A204.1 (cell line): ENCODE results near the gene KIF26B.
"Not testable (repeated sequence)": the region's sequence is repeated elsewhere in the genome, so short reads cannot be mapped to it uniquely, and the experiment has no call there.

Experiments
- FAIRE-seq: peaks from 2 replicates; lab custom pipeline; 2012; peaks lifted over from hg19 to GRCh38; lab: Jason Lieb, UNC

The KIF26B gene

DNA sequence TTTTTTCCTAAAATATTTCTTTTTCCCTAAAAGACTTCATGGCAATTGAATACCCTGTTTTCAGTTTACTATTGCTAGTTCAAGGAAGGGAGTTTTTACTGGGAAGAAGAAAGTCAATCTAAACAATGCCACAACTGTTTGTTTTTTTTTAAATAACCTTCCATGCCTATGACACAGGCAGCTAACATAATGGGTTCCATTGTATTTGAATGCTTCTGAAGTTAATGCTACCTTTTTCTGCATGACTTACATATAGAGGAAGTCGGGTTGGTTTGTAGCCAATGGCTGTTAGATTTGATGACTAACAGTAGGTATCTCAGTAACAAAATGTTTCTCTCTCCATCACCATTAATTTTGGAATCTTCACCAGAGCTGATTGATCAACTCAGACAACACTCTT, 134.0 kb downstream of the KIF26B start:
- no peak for FAIRE-seq

GRCh38 chr1:245290836-245291235, 136.1 kb downstream of the KIF26B start:
- FAIRE-seq = no peak

- FAIRE-seq = no peak
Measured at GRCh38 chr1:245291351-245291750, 136.6 kb downstream of the KIF26B start.

GRCh38 chr1:245292141-245292540, 137.4 kb downstream of the KIF26B start:
- FAIRE-seq = no peak

DNA sequence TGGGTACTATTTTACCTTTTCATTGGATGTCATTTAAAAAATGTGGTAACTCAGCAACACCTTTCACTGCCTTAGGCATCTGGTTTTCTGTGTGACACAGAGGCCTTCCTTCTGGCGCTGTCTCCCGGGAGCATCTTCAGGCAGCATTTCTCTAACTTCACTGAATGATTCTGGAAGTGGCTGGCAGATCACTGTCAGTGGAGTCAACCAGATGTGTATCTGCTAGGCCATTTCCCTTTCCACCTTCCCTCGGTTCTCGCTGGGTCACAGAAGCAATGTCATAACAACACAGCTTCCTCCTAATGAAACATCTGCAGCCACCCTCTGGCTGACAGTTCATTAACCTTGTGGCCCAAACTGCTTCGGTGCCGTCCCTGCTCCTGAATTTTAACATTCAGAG, 137.8 kb downstream of the KIF26B start:
- FAIRE-seq = no peak

- FAIRE-seq = no peak
Measured at GRCh38 chr1:245294020-245294419, 139.2 kb downstream of the KIF26B start.

GRCh38 chr1:245298781-245299180, 144.0 kb downstream of the KIF26B start:
- FAIRE-seq = no peak

DNA sequence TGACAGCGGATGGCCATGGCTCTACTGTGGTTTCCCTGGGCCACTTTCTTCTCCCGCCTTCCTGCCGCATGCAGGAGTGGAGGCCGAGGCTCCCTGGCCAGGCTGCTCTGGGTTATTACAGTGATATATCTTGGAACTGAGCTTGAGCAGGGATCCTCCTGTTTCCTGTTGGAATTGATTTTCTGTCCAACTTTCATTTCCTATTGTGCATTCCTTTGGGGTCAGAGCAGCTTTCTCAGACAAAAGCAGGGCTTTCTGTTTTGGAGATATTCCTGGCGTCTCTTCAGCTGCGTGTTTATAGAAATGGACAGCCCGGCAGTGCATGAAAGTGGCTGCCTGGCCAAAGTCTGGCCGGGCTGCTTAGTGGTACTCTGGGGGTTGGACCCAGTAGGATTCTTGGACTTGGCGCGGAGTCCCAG, 146.4 kb downstream of the KIF26B start:
- FAIRE-seq = no peak

GRCh38 chr1:245301921-245302320, 147.1 kb downstream of the KIF26B start:
- no peak for FAIRE-seq

DNA sequence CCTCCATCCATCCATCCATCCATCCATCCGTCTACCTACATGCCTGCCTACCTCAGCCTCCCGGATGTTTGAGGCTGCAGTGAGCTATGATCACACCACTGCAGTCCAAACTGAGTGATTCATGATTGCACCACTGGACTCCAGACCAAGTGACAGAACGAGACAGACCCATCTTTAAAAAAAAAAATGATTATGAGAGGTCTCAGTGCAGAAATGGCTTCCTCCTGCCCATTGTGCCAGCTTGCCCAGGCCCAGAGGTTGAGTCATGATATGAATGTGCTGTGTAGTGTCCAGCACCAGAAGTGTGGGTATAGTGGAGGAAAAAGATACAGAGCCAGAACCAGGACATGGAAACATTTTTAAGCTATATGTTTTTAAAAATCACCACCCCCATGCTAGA, 149.9 kb downstream of the KIF26B start:
- no peak for FAIRE-seq

DNA sequence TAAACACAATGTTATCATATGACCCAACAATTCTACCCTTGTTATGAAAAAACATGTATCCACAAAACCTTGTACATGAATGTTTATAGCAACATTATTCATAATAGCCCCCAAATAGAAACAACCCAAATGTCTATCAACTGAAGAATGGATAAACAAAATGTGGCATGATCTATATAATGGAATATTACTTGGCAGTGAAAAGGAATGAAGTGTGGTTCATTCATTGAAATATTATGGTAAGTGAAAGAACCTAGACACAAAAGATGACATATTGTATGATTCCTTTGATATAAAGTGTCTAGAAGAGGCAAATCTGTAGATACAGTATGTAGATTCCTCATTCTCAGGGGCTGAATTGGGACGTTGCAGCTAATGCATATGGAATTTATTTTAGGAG, 151.2 kb downstream of the KIF26B start:
- no peak for FAIRE-seq

DNA sequence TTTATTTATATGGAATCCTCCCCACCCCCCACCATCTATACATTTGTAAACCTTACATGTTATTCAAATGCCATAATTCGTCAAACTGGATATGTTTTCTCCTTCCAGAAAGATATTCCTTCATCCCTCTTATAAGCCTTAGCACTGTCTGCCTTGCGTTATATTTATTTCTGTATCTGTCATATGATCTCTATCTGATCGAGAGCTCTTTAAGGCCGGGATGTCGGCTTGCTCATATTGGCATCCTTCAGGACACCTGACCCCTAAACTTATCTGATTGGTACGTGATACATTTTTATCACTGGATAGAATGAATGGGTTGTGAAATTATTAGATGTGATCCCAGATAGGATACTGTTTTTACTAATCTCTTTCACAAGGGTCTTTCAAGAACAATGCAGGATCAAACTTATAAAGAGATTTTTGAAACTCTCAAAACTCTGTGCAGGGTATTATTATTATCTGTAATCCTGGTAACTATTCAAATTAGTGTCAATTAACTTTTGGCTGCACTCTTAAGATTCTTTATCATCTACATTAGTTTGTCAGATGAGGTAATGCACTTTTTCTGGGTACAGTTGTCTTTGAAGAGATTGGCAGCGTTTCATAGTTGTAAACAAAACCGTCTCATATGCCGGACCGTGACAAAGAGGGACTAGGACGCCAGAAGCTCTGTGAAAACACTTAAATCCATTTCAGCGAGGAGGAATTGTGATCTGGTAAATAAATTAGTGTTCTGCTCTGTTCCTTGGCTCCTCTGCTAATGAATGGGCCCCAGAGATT, 152.0 kb downstream of the KIF26B start:
- FAIRE-seq = no peak

- no peak for FAIRE-seq
Measured at GRCh38 chr1:245310571-245311531, 156.1 kb downstream of the KIF26B start.

DNA sequence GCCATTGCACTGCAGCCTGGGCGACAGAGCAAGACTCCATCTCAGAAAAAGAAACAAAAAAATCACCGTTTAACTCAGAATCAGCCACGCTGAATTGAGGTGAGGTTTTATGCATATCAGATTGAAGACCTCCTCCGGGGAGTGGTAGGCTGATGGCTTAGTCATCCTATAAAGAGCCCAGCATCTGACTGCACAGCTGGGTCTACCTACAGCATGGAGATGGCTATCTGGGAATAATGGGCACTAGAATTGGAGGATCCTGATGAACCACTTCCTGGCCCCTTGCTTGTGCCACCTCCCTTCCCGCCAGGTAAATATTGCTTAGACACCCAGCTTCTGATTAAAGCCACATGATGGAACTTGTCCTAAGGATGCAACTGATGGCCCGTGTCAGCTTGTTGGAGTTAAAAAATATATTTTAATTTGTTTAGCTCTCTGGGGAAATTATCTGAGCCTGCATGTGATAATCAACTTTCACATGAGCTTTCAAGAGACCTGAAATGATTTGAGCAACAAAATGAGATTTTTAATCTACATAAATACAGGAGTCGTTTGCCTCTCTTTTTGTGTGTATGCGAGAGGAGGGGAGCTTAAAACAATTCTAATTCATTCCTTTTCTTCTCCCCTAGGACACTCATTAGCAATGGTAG, 157.2 kb downstream of the KIF26B start:
- FAIRE-seq = no peak

DNA sequence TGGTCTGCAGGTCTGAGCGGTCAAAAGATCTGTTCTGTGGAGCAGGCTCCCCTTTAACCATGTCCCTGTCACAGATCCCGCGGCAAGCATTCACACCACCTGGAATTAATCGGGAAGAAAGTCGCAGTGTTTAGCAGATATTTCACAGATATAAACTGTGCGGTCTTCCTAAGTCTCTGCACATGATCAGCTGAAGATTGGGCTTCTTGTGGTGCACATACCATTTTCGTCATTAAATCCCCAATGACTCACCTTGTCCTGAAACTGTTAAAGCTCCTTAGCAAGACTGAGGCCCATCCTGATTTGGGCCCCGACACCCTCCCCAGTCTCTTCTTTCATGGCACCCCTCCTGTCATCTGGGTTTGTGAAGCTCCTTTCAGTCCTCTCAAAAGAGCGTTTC, 158.8 kb downstream of the KIF26B start:
- no peak for FAIRE-seq

DNA sequence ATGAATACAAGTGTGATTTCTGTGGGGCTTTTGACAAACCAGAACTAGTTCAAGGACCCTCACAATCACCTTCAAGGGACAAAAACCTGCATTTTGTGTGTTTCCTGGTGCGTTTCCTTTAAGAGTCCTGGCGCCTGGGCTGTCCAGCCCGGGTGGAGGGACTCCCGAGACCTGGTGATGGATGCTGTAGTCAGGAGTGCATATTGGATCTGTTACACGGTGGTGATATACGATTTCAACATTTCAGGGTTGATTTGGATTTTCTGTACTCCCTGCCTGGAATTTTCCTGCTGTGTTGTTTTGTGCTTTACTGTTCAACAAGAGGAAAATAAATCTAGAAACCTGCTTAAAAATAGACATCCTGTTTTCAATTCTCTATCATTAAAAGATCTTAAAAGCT, 162.0 kb downstream of the KIF26B start:
- FAIRE-seq = no peak

DNA sequence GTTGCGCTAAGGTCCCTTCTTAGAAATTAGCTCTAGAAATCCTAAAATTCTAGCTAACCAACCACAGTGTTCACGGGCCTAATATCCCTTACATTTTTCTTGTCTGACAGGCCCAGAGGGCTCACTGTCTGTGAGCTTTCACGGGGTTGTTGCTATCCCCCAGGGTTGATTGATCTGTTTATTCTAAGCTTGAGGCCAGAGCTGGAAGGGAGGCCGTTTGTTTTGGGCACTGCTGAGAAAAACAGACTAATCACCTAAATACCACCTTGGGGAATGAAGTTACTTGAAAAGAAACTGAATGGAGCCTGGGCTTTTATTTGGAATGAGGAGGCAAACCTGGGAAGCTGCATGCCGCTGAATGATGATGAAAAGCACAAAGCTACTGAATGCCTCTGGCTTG, 162.4 kb downstream of the KIF26B start:
- no peak for FAIRE-seq

DNA sequence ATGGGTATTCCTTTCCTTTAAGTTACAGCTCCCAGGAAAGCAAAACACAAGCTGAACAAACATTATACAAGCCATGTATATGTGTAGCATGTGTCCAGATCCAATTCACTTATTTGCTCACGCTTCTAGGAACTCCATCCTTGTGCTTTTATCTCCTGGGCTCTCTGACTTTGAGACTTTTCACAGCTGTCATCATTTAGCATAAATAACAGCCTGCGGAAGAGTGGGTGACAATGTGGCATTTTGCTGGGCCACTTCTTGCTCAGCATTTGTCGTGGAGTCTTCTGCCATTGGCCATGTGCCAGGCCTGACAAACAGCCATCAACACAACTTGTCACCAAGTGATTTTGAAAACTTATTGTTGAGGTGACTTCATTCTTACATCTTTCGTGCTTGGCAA, 164.3 kb downstream of the KIF26B start:
- FAIRE-seq = no peak

GRCh38 chr1:245322673-245323072, 167.9 kb downstream of the KIF26B start:
- no peak for FAIRE-seq

DNA sequence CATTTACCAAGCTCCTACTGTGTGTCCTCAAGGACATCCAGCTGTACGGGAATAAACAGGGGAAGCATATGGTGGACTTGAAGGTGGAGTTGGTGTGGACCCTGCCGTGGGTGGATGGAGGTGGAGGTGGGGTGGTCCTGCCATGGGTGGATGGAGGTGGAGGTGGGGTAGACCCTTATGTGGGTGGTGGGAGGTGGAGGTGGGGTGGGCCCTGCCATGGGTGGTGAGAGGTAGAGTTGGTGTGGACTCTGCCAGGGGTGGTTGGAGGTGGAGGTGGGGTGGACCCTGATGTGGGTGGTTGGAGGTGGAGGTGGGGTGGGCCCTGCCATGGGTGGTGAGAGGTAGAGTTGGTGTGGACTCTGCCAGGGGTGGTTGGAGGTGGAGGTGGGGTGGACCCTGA, 169.0 kb downstream of the KIF26B start:
- FAIRE-seq = not testable (repeated sequence)

DNA sequence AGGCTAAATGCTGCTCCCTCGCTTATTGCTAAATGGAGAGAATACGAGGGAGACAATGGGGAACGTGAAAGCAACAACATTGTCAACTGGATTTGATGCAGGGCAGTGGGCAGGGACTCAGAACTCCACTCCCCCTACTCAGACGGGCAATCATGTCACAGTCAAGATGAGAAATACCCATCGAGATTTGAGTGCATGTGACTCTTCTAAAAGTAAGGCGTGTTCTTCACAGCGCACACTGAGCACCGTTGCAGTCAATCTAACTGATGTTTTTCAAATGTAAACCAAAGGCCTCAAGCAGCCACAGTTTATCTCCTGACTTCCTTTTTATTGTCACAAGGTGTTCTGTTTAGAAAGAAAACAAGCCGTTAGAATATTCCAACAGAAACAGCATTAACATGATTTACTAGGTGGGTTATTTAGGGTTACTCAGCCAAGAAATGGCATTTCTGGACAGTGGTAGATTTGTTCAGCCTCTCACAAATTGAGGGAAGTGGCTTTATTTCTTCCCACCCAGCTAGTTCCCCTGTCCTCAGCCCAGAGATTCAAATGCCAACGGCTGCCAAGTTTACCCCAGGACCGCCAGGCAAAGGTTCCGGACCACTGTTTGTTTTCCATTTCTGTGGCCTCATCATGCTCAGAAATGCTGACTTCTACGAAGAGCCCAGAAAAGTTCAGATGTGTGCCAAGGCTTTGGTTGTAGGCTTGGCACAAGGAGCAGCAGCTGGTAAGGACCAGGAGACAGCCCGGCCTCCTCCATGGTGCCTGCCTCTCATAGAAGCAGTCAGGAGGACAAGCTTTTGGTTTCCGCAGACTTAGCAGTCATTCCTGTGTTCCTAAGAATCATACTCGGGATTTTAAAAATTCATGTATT, 171.4 kb downstream of the KIF26B start:
- FAIRE-seq = no peak

DNA sequence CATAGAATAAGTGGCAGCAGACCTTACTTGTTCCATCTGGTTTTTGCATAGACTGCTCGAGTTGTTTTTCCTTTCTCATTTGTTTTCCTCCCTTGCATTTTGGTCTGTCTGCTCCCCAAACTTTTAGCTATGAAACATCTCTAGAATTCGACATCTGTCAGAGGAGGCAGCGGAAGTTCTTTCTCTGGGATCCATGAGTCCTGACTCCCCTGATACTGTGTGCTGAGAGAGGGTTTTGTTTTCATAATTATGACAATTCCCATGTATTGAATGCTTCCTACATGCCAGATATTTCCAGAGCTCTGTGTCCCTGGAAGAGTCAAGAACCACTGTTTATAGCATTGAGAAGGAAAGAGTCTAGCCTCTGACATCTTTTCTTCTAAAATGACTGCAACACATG, 172.6 kb downstream of the KIF26B start:
- FAIRE-seq = no peak
